GM23338 (cell line): ENCODE results near the gene TPGS2. TPM values are rescaled to one million over a fixed set of nuclear protein-coding genes. Genes with fewer than 3 reads are reported as not detected.
A peak's percentile ranks its signal among the peaks of the same experiment; 100 is the strongest.

ENCODE experiments used
- ATAC-seq: fragments of 200-7000 bp; cut with Tn5 transposase; 3 replicates; pipeline ENCODE4 v1.9.1; 2020
- DNase-seq: peaks from one replicate; pipeline ENCODE4 v3.0.0-alpha.2; 2015; ENCODE audit warnings: low spot score
- H2AFZ ChIP-seq: fragments of 200-600 bp; sonication (generic); 2 replicates; pipeline ENCODE4 v1.8.0; 2016; ENCODE audit warnings: antibody characterized with exemption, mild to moderate bottlenecking, moderate library complexity
- H3F3A ChIP-seq: fragments of 200-600 bp; sonication (generic); replicated peaks from 2 replicates; pipeline ENCODE4 v1.8.0; 2017; ENCODE audit warnings: antibody characterized with exemption, mixed run types, low read depth
- H3K27ac ChIP-seq: fragments of 200-600 bp; sonication (generic); 2 replicates; pipeline ENCODE4 v1.6.1; 2016; ENCODE audit warnings: low read depth
- H3K27me3 ChIP-seq: fragments of 200-600 bp; sonication (generic); 2 replicates; pipeline ENCODE4 v1.8.0; 2016; ENCODE audit warnings: mild to moderate bottlenecking, mixed run types, moderate library complexity; ENCODE audit not compliant: insufficient read depth
- H3K36me3 ChIP-seq: fragments of 200-600 bp; sonication (generic); 2 replicates; pipeline ENCODE4 v1.8.0; 2016; ENCODE audit warnings: mild to moderate bottlenecking; ENCODE audit not compliant: insufficient read depth
- H3K4me1 ChIP-seq: fragments of 200-600 bp; sonication (generic); 2 replicates; pipeline ENCODE4 v1.8.0; 2016; ENCODE audit warnings: mild to moderate bottlenecking, moderate library complexity; ENCODE audit not compliant: insufficient read depth
- H3K4me2 ChIP-seq: fragments of 200-600 bp; sonication (generic); 2 replicates; pipeline ENCODE4 v1.7.1; 2017; ENCODE audit warnings: mixed run types
- H3K4me3 ChIP-seq: fragments of 200-600 bp; sonication (generic); 2 replicates; pipeline ENCODE4 v1.6.1; 2016; ENCODE audit warnings: mixed run types
- H3K79me2 ChIP-seq: fragments of 200-600 bp; sonication (generic); replicated peaks from 2 replicates; pipeline ENCODE4 v1.8.0; 2017; ENCODE audit warnings: mild to moderate bottlenecking; ENCODE audit not compliant: insufficient read depth
- H3K9me2 ChIP-seq: fragments of 200-600 bp; sonication (generic); 2 replicates; pipeline ENCODE4 v1.8.0; 2017; ENCODE audit not compliant: insufficient read depth
- H4K20me1 ChIP-seq: fragments of 200-600 bp; sonication (generic); replicated peaks from 2 replicates; pipeline ENCODE4 v1.8.0; 2017; ENCODE audit warnings: mild to moderate bottlenecking; ENCODE audit not compliant: insufficient read depth
- H3K27ac Mint-ChIP-seq: 2 replicates; pipeline ENCODE4 v1.8.0; 2020; ENCODE audit warnings: inconsistent platforms, mild to moderate bottlenecking, moderate library complexity, mixed read lengths
- H3K27me3 Mint-ChIP-seq: 3 replicates; pipeline ENCODE4 v1.8.0; 2022; ENCODE audit warnings: low read depth, mild to moderate bottlenecking, moderate library complexity, mixed read lengths, inconsistent platforms; ENCODE audit not compliant: insufficient read depth, poor library complexity
- H3K36me3 Mint-ChIP-seq: 3 replicates; pipeline ENCODE4 v1.8.0; 2021; ENCODE audit warnings: low read depth, mild to moderate bottlenecking, inconsistent platforms, moderate library complexity, mixed read lengths
- H3K4me1 Mint-ChIP-seq: 3 replicates; pipeline ENCODE4 v1.8.0; 2020; ENCODE audit warnings: mild to moderate bottlenecking, inconsistent platforms, mixed read lengths
- H3K4me3 Mint-ChIP-seq: 3 replicates; pipeline ENCODE4 v1.8.0; 2021; ENCODE audit warnings: moderate library complexity, mild to moderate bottlenecking, inconsistent platforms, mixed read lengths
- H3K9me3 Mint-ChIP-seq: 3 replicates; pipeline ENCODE4 v1.8.0; 2020; ENCODE audit warnings: moderate library complexity, mild to moderate bottlenecking, inconsistent platforms, mixed read lengths
- CREB1 ChIP-seq: fragments of 250-450 bp; sonication (Bioruptor Pico); IDR thresholded peaks from 2 replicates; pipeline ENCODE4 v1.5.0; 2020; ENCODE audit warnings: low read depth, mild to moderate bottlenecking, moderate library complexity
- EZH2 ChIP-seq: fragments of 200-600 bp; sonication (generic); IDR thresholded peaks from one replicate; pipeline ENCODE4 v1.8.0; 2017; ENCODE audit warnings: antibody characterized with exemption, mild to moderate bottlenecking, low read depth; ENCODE audit not compliant: unreplicated experiment
- EZH2phosphoT487 ChIP-seq: fragments of 200-600 bp; sonication (generic); IDR thresholded peaks from one replicate; pipeline ENCODE4 v1.8.1; 2018; ENCODE audit warnings: antibody characterized with exemption; ENCODE audit not compliant: unreplicated experiment
- JUNB ChIP-seq: IDR thresholded peaks from one replicate; pipeline ENCODE4 v1.6.1; 2016; ENCODE audit warnings: antibody characterized with exemption; ENCODE audit not compliant: unreplicated experiment
- NANOG ChIP-seq: IDR thresholded peaks from 2 replicates; pipeline ENCODE4 v1.6.1; 2016; ENCODE audit warnings: antibody characterized with exemption, borderline replicate concordance
- REST ChIP-seq: IDR thresholded peaks from one replicate; pipeline ENCODE4 v1.6.1; 2018; ENCODE audit warnings: antibody characterized with exemption; ENCODE audit not compliant: unreplicated experiment
- STAT1 ChIP-seq: IDR thresholded peaks from one replicate; pipeline ENCODE4 v1.6.1; 2016; ENCODE audit warnings: antibody characterized with exemption; ENCODE audit not compliant: unreplicated experiment
- ZNF114 ChIP-seq: fragments of 250-450 bp; sonication (Bioruptor Pico); IDR thresholded peaks from 2 replicates; pipeline ENCODE4 v1.5.0; 2020; ENCODE audit warnings: mild to moderate bottlenecking, moderate library complexity
- long read RNA-seq: library from polyadenylated mRNA; unstranded; transcript quantifications from one replicate; pipeline ENCODE4 v2.0.0, GENCODE V29; 2020; ENCODE audit not compliant: unreplicated experiment
- polyA plus RNA-seq: library from polyadenylated mRNA; unstranded; fragments of >200 nt; fragmentation: Nextera tagmentation; extraction: Ambion mirVana; gene quantifications from 2 replicates; pipeline ENCODE4 v1.2.1, GENCODE V29; 2016
- total RNA-seq: library from RNA; depleted of rRNA; stranded (reverse); fragments of >200 nt; shearing (Covaris generic); gene quantifications from 2 replicates; pipeline ENCODE4 v1.2.3, GENCODE V29; 2014; rRNA removed
- TF ChIP-seq, protein P1 (sequence below), 2 experiments: fragments of 200-600 bp in 1 of 2; sonication (generic) in 1 of 2; conservative IDR thresholded peaks; 2 replicates each; pipeline versions ENCODE4 v1.5.1 to v1.6.1; 2016 to 2017; ENCODE audit warnings: antibody characterized with exemption in 2 of 2, low read depth in 2 of 2, mild to moderate bottlenecking in 2 of 2, moderate library complexity in 1 of 2
- TF ChIP-seq, protein P2 (sequence below): fragments of 250-450 bp; sonication (Bioruptor Pico); IDR thresholded peaks from 2 replicates; pipeline ENCODE4 v1.5.0; 2020; ENCODE audit warnings: mild to moderate bottlenecking, moderate library complexity
- TF ChIP-seq, protein P3 (sequence below): IDR thresholded peaks from 2 replicates; pipeline ENCODE4 v1.6.1; 2016; ENCODE audit warnings: antibody characterized with exemption

Gene TPGS2, protein sequence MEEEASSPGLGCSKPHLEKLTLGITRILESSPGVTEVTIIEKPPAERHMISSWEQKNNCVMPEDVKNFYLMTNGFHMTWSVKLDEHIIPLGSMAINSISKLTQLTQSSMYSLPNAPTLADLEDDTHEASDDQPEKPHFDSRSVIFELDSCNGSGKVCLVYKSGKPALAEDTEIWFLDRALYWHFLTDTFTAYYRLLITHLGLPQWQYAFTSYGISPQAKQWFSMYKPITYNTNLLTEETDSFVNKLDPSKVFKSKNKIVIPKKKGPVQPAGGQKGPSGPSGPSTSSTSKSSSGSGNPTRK
- total RNA-seq, result 167 and 173 TPM in 2 replicates
- 124 and 136 TPM in 2 replicates for polyA plus RNA-seq
- long read RNA-seq, full-length matches to known transcripts, result 97 of 110 reads
- long read RNA-seq, partial matches to known transcripts, result 1 of 110 reads
- long read RNA-seq, other reads (novel, unspliced or antisense), result 12 of 110 reads

DNA sequence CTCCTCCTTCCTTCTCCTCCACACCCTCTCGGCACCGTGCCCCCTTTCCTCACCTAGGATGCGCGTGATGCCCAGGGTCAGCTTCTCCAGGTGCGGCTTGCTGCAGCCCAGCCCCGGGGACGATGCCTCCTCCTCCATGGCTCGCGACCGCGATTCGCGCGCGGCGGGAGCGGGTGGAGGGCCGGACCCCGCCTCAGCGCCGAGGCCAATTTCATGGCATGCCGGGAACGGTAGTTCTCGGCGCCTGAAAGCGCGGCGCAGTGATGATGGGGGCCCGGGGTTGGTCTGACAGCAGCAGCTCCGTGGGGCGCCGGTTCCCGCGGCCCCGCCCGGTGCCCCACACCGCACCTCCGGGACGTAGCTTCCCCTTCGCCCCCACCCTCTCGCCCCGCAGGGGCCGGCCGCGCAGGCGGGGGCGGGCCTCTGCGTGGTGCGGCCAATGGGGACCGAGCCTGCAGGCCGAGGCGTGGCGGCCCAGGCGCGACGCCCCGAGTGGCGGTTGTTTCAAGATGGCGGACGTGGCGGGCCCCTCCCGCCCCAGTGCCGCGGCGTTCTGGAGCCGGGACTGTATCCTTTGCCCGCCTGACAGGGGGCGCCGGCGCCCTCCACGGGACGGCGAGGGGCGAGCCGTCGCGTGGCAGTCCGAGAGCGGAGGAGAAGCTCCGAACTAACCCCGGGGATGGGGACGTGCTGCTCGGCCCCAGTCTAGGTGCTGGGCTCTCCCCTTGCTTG is at the start of gene TPGS2, which contains the start of gene KIAA1328:
TPGS2 (minus strand) TSS at position 373 of the 732 bp plus-strand sequence; CDS start at position 138, 235 bp downstream.
KIAA1328 (plus strand) TSS at position 498 of the 732 bp plus-strand sequence; CDS start at position 510, 12 bp downstream.
- Histone ChIP-seq H3F3A (no peaks in the 10 kb centered on the region; the same call in 1 of the 2 replicates), H3K79me2 (peaks cover 31% of the 10 kb centered on the region), H3K27me3 (no peaks in the 10 kb centered on the region)
- TF ChIP-seq NANOG, result no peak
- TF ChIP-seq EZH2phosphoT487, result no peak
- TF ChIP-seq, protein P1, sequence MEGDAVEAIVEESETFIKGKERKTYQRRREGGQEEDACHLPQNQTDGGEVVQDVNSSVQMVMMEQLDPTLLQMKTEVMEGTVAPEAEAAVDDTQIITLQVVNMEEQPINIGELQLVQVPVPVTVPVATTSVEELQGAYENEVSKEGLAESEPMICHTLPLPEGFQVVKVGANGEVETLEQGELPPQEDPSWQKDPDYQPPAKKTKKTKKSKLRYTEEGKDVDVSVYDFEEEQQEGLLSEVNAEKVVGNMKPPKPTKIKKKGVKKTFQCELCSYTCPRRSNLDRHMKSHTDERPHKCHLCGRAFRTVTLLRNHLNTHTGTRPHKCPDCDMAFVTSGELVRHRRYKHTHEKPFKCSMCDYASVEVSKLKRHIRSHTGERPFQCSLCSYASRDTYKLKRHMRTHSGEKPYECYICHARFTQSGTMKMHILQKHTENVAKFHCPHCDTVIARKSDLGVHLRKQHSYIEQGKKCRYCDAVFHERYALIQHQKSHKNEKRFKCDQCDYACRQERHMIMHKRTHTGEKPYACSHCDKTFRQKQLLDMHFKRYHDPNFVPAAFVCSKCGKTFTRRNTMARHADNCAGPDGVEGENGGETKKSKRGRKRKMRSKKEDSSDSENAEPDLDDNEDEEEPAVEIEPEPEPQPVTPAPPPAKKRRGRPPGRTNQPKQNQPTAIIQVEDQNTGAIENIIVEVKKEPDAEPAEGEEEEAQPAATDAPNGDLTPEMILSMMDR (conservative IDR thresholded peaks at IDR 0.05; ENCODE audit: low read depth in 2 of 2), result peak; percentile 52 to 69
- TF ChIP-seq JUNB, result no peak
- TF ChIP-seq REST, result no peak
- TF ChIP-seq CREB1 (CRISPR knock-in tag), result peak; percentile 81
- TF ChIP-seq EZH2, result no peak
- TF ChIP-seq, protein P2, sequence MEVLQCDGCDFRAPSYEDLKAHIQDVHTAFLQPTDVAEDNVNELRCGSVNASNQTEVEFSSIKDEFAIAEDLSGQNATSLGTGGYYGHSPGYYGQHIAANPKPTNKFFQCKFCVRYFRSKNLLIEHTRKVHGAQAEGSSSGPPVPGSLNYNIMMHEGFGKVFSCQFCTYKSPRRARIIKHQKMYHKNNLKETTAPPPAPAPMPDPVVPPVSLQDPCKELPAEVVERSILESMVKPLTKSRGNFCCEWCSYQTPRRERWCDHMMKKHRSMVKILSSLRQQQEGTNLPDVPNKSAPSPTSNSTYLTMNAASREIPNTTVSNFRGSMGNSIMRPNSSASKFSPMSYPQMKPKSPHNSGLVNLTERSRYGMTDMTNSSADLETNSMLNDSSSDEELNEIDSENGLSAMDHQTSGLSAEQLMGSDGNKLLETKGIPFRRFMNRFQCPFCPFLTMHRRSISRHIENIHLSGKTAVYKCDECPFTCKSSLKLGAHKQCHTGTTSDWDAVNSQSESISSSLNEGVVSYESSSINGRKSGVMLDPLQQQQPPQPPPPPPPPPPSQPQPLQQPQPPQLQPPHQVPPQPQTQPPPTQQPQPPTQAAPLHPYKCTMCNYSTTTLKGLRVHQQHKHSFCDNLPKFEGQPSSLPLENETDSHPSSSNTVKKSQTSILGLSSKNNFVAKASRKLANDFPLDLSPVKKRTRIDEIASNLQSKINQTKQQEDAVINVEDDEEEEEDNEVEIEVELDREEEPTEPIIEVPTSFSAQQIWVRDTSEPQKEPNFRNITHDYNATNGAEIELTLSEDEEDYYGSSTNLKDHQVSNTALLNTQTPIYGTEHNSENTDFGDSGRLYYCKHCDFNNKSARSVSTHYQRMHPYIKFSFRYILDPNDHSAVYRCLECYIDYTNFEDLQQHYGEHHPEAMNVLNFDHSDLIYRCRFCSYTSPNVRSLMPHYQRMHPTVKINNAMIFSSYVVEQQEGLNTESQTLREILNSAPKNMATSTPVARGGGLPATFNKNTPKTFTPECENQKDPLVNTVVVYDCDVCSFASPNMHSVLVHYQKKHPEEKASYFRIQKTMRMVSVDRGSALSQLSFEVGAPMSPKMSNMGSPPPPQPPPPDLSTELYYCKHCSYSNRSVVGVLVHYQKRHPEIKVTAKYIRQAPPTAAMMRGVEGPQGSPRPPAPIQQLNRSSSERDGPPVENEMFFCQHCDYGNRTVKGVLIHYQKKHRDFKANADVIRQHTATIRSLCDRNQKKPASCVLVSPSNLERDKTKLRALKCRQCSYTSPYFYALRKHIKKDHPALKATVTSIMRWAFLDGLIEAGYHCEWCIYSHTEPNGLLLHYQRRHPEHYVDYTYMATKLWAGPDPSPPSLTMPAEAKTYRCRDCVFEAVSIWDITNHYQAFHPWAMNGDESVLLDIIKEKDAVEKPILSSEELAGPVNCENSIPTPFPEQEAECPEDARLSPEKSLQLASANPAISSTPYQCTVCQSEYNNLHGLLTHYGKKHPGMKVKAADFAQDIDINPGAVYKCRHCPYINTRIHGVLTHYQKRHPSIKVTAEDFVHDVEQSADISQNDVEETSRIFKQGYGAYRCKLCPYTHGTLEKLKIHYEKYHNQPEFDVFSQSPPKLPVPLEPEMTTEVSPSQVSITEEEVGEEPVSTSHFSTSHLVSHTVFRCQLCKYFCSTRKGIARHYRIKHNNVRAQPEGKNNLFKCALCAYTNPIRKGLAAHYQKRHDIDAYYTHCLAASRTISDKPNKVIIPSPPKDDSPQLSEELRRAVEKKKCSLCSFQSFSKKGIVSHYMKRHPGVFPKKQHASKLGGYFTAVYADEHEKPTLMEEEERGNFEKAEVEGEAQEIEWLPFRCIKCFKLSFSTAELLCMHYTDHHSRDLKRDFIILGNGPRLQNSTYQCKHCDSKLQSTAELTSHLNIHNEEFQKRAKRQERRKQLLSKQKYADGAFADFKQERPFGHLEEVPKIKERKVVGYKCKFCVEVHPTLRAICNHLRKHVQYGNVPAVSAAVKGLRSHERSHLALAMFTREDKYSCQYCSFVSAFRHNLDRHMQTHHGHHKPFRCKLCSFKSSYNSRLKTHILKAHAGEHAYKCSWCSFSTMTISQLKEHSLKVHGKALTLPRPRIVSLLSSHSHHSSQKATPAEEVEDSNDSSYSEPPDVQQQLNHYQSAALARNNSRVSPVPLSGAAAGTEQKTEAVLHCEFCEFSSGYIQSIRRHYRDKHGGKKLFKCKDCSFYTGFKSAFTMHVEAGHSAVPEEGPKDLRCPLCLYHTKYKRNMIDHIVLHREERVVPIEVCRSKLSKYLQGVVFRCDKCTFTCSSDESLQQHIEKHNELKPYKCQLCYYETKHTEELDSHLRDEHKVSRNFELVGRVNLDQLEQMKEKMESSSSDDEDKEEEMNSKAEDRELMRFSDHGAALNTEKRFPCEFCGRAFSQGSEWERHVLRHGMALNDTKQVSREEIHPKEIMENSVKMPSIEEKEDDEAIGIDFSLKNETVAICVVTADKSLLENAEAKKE (CRISPR knock-in tag), result peak; percentile 33; the same call in 1 of the 2 replicates
- TF ChIP-seq ZNF114, result peak; percentile 76; the same call in 1 of the 2 replicates
- TF ChIP-seq, protein P3, sequence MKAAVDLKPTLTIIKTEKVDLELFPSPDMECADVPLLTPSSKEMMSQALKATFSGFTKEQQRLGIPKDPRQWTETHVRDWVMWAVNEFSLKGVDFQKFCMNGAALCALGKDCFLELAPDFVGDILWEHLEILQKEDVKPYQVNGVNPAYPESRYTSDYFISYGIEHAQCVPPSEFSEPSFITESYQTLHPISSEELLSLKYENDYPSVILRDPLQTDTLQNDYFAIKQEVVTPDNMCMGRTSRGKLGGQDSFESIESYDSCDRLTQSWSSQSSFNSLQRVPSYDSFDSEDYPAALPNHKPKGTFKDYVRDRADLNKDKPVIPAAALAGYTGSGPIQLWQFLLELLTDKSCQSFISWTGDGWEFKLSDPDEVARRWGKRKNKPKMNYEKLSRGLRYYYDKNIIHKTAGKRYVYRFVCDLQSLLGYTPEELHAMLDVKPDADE, result 0 out of 2 replicates have a peak, but pooled peaks have one; percentile 56
- TF ChIP-seq STAT1, result no peak

More for the DNA sequence above, at the start of gene TPGS2, which contains the start of gene KIAA1328:
- peak within 1 kb of the TSS; percentile 88 for H3K27ac ChIP-seq
- 0 out of 2 replicates have a peak, but pooled peaks cover 6% of the 10 kb centered on the region for H4K20me1 ChIP-seq
- peak; percentile 87 for ATAC-seq
- H3K36me3 Mint-ChIP-seq, result peaks cover 18% of the 10 kb centered on the region
- H3K4me3 Mint-ChIP-seq, result peak within 1 kb of the TSS; percentile 100
- 0 out of 2 replicates have a peak, but pooled peaks cover 2% of the 10 kb centered on the region for H3K36me3 ChIP-seq
- no peaks in the 10 kb centered on the region for H3K9me2 ChIP-seq
- H3K27me3 Mint-ChIP-seq, result no peaks in the 10 kb centered on the region
- H3K4me3 ChIP-seq, result peak within 1 kb of the TSS; percentile 95
- peak within 1 kb of the TSS; percentile 79 for H3K4me2 ChIP-seq
- H3K4me1 ChIP-seq, result no peaks in the 10 kb centered on the region
- peaks cover 18% of the 10 kb centered on the region for H3K4me1 Mint-ChIP-seq
- peak; percentile 88 for DNase-seq
- H3K9me3 Mint-ChIP-seq, result no peaks in the 10 kb centered on the region
- peak within 1 kb of the TSS; percentile 97 for H3K27ac Mint-ChIP-seq
- H2AFZ ChIP-seq, result peak within 1 kb of the TSS; percentile 99
